ENCODE results near the gene SPG21. TPM values are rescaled to one million over a fixed set of nuclear protein-coding genes. Genes with fewer than 3 reads are reported as not detected.

Gene SPG21
- total RNA-seq, 1 donor from 2014 or later, result 101 TPM

- H3K4me3 Mint-ChIP-seq (ENCODE audit: low read depth), result no peak overlapping the region
- no peaks in the 10 kb centered on the region for H3K9me3 Mint-ChIP-seq (ENCODE audit: low read depth)
- peaks cover 10% of the 10 kb centered on the region for H3K27me3 Mint-ChIP-seq
- DNase-seq (ENCODE audit: low spot score, unreplicated experiment), result no peak
- H3K27ac Mint-ChIP-seq, result no peak overlapping the region
- H3K36me3 Mint-ChIP-seq (ENCODE audit: insufficient read depth), result no peaks in the 10 kb centered on the region
- H3K4me1 Mint-ChIP-seq (ENCODE audit: low read depth), result peaks cover 10% of the 10 kb centered on the region
- peak; percentile 37 for TF ChIP-seq CTCF (IDR thresholded peaks at IDR 0.05; ENCODE audit: unreplicated experiment)
Measured at GRCh38 chr15:65033659-65034269, 44.0 kb upstream of the SPG21 start.

GRCh38 chr15:65032801-65033537 is 43.3 kb upstream of the SPG21 start:
- Mint-ChIP-seq H3K36me3 (ENCODE audit: insufficient read depth) (no peaks in the 10 kb centered on the region), H3K4me3 (ENCODE audit: low read depth) (no peak overlapping the region), H3K27me3 (peaks cover 10% of the 10 kb centered on the region), H3K4me1 (ENCODE audit: low read depth) (peaks cover 16% of the 10 kb centered on the region), H3K9me3 (ENCODE audit: low read depth) (no peaks in the 10 kb centered on the region), H3K27ac (peak overlapping the region; percentile 80)
- peak; percentile 71 for TF ChIP-seq CTCF (IDR thresholded peaks at IDR 0.05; ENCODE audit: unreplicated experiment)
- DNase-seq (ENCODE audit: low spot score, unreplicated experiment), result peak; percentile 49

GRCh38 chr15:65029736-65030208 is 40.1 kb upstream of the SPG21 start:
- Mint-ChIP-seq H3K4me1 (ENCODE audit: low read depth) (peaks cover 17% of the 10 kb centered on the region), H3K9me3 (ENCODE audit: low read depth) (no peaks in the 10 kb centered on the region), H3K27ac (no peak overlapping the region), H3K36me3 (ENCODE audit: insufficient read depth) (peaks cover 6% of the 10 kb centered on the region), H3K4me3 (ENCODE audit: low read depth) (peak overlapping the region; percentile 74), H3K27me3 (peaks cover 10% of the 10 kb centered on the region)
- no peak for TF ChIP-seq CTCF (IDR thresholded peaks at IDR 0.05; ENCODE audit: unreplicated experiment)
- DNase-seq (ENCODE audit: low spot score, unreplicated experiment), result no peak

- Mint-ChIP-seq H3K4me3 (ENCODE audit: low read depth) (peak within 1 kb of the TSS; percentile 74), H3K4me1 (ENCODE audit: low read depth) (peaks cover 16% of the 10 kb centered on the region), H3K27me3 (peaks cover 10% of the 10 kb centered on the region), H3K9me3 (ENCODE audit: low read depth) (no peaks in the 10 kb centered on the region), H3K36me3 (ENCODE audit: insufficient read depth) (peaks cover 8% of the 10 kb centered on the region), H3K27ac (peak within 1 kb of the TSS; percentile 54)
- peak; percentile 20 for TF ChIP-seq CTCF (IDR thresholded peaks at IDR 0.05; ENCODE audit: unreplicated experiment)
- peak; percentile 87 for DNase-seq (ENCODE audit: low spot score, unreplicated experiment)
Measured at GRCh38 chr15:65028921-65029735, 39.4 kb upstream of the SPG21 start, which contains the start of gene MTFMT. Gene MTFMT (minus strand): TSS chr15:65029639. CDS start chr15:65029613, 26 bp downstream.

- DNase-seq (ENCODE audit: low spot score, unreplicated experiment), result no peak
Measured at GRCh38 chr15:65028338-65028737, 38.6 kb upstream of the SPG21 start.

More at GRCh38 chr15:65028338-65028737, 38.6 kb upstream of the SPG21 start:
- peaks cover 10% of the 10 kb centered on the region for H3K27me3 Mint-ChIP-seq
- peaks cover 10% of the 10 kb centered on the region for H3K4me1 Mint-ChIP-seq (ENCODE audit: low read depth)
- peaks cover 13% of the 10 kb centered on the region for H3K36me3 Mint-ChIP-seq (ENCODE audit: insufficient read depth)
- no peaks in the 10 kb centered on the region for H3K9me3 Mint-ChIP-seq (ENCODE audit: low read depth)
- peak overlapping the region; percentile 74 for H3K4me3 Mint-ChIP-seq (ENCODE audit: low read depth)
- peak overlapping the region; percentile 54 for H3K27ac Mint-ChIP-seq
- TF ChIP-seq CTCF (IDR thresholded peaks at IDR 0.05; ENCODE audit: unreplicated experiment), result no peak

Measured in progenitor cell of endocrine pancreas (in vitro differentiated cells).